Activated CD4-positive, alpha-beta T cell treated with anti-CD3 and anti-CD28 coated beads, Interleukin-2, Interleukin-4, amounts not matched to agents 100 ng/mL and 50 ng/mL, durations not matched to agents 16 hours and 8 hours (primary cell): ENCODE measurements around the gene SMOC2.
"Not testable (repeated sequence)": the region's sequence is repeated elsewhere in the genome, so short reads cannot be mapped to it uniquely, and the experiment has no call there.

Experiments
- DNase-seq: peaks from one replicate; pipeline ENCODE4 v3.0.0-alpha.2; 2020; ENCODE audit warnings: low spot score

The SMOC2 gene

GRCh38 chr6:168518867-168519266 is 77.9 kb downstream of the SMOC2 start:
- DNase-seq = no peak

DNA sequence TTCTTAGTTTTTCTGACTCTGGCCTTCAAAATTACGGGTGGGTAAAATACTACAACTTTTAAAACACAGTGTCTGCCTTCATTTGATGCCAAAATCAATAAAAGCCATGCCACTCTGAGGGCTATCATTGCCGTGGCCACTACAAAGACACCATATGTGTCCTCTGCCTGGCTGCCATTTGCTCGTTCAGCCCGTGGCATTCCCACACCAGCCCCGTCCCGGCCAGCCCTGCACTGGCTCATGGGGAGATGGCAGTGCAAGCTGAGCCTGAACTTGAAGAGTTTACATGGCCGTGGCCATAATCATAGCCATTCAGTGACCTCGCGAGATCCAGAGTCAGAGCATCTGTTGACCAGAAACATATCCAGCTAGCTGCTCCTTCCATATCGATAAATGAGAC is 79.2 kb downstream of the SMOC2 start:
- no peak for DNase-seq

DNA sequence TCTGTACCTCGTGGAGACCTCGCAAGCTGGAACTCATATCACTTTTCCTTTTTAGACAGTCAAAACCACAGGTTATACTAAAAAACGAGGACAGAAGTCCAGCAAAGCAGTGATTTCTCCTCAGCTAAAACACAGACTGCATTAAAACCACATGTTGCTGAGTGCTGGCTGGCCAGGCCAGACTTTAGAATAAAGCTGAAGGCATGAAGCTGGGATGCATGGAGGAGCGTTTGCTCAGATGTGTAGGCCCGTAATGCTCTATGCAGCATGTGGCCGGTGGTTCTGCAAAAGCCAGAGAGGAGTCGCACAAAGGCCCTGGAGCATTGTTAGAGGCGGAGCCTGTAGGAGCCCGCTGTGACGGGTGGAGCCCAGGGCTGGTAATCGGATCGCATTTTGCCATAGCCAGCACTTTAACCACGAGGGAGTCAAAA is 83.6 kb downstream of the SMOC2 start:
- no peak for DNase-seq

DNA sequence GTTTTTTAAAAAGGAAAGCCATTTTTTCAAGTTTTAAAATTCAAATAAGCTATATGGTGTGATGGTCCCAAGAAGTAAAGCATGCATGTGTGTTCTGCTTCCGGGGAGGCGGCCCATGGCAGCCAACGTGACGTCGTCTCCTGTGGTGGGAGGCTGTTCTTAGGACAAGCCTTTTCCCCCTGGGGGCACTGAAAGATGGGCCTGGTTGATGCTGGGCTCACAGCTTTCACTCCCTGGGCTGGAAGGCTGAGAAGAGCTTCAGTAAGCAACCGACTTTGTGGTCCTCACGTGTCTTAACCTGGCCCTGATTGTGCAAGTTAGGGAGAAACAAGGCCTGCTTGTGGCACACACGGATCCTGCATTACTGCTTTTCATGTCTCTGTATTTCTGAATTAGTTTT is 84.1 kb downstream of the SMOC2 start:
- no peak for DNase-seq

DNA sequence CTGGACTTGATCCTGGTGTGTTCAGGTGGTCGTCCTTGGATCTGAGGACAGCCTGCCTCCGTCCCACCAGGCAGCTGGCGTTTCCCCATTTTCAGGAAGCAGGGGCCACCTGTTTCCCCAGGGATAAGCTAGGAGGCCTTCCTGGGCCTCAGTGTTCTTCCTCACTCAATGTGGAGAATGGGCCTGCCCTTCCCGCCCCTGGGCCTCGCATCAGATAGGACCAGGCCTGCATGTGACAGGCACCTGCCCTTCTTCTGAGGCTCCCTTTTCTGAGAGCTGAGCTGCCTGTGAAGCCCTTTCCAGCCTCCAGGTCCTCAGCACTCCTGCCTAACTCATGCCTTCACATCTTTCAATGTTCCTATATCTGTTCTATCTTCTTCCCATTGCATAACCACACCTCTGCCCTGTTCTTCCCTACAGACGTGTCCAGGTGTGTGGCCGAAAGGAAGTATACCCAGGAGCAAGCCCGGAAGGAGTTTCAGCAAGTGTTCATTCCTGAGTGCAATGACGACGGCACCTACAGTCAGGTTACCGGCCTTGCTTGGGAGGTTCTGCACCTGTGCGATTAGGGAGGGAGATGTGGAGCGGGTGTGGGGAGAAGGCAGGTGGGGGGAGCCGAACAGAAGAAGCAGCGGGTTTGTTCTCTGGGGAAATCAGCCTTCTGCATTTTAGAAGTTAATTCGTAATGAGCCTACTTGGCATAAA is 85.1 kb downstream of the SMOC2 start:
- DNase-seq = no peak

DNA sequence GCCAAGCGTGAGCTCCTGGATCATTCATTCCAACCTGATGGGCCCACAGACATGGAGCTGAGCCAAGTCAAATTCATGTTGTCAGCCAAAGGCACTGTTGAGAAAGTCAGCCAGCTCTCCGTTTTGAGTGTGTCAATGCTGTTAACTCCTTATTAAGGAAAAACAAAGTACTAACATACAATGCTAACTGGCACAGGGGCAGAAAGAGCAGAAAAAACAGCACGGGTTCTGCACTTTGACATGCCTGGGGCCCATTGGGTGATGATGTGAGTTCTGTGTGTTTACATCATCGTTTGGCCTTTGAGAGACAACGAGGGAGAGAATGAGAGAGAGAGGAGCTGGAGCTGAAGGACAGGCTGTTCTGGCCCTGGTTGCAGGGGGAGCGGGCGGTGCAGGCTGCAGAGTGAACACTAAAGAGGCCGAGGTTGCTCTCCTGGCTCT is 85.9 kb downstream of the SMOC2 start:
- no peak for DNase-seq

- no peak for DNase-seq
These were observed 86.6 kb downstream of the SMOC2 start for GRCh38 chr6:168527451-168528210.

DNA sequence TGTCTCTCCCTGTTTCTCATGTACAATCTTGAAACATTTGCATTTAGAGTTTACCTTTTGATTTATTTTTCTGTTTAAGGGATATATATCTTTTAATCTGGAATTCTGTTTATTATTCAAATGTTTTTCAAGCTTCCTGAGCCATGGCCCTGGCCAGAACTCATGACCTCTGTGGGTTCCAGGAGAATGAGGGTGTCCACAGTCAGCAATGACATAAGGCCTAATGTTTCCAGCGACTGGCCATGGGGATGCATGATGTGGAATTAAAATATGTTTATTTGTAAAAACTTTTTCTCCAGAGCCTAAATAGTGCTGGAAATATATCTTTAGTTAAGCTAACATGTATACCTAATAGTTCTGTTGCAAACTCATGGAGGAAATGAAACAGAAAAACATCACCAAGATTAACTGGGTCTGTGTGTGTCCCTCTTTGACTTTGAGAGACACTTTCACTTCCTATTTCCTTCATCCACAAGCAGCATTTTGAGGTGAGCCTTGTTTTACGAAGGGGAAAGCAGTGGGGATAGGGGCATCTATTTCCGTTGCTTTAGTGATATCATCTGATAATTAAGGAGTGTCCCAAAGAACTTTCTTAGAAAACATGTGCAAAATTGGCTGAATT is 87.6 kb downstream of the SMOC2 start:
- no peak for DNase-seq

DNA sequence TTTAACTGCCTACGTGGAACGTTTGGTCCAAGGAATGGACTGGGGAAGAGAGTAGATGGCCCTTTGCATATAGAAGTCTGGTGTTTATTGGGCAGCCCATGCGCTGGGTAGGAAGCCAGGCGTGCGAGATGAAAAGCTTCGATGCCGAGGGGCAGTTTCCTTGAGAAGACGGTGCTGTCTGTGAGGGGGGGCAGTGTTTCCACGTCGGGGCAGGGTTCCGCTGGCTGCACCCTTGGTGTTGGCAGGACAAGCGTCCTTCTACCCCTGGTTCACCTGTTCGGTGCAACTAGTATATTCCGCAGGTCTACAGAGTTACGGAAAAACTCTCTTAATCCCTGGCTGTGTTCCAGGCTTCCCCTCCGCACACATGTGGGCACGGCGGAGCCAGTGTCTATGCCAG is 88.2 kb downstream of the SMOC2 start:
- no peak for DNase-seq

DNA sequence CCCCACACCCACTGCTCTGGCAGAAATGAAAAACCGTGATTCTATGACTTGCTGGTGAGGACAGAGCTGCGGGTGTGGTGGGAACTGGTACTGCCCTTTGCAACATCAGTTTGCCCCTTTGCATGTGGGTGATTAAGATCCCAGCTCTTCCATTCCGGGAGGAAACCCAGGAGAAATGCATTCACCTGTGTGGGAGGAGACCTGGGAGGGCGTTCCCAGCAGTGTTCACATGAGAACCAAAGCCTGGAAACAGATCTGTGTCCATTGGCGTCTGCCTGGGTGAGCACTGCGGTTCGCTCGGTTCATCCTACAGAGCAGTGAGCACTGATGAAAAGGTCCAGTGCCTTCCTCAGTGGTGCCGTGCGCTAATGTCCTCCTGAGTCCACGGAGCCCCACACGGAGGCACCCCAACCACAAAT is 89.7 kb downstream of the SMOC2 start:
- no peak for DNase-seq

GRCh38 chr6:168532070-168532469 is 91.1 kb downstream of the SMOC2 start:
- no peak for DNase-seq

DNA sequence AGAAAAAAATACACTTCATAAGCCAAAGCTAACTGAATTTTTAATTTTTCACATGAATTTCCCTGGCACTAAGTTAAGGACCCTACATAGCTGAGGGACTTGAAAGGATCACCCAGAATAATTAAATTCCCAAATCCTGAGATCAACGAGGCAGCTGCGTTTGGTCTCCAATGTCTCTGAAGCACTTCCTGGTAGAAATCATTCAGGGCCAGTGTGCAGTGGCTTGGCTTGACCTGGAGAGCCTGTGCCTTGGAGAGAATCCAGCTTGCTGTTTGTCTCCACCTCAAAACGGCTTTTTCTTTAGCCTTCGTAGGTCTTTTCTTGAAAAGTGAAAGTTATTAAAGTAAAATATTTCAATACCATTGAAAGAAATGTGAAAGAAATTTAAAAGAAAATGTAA is 92.4 kb downstream of the SMOC2 start:
- DNase-seq = no peak

GRCh38 chr6:168534265-168534664 is 93.3 kb downstream of the SMOC2 start:
- no peak for DNase-seq

DNA sequence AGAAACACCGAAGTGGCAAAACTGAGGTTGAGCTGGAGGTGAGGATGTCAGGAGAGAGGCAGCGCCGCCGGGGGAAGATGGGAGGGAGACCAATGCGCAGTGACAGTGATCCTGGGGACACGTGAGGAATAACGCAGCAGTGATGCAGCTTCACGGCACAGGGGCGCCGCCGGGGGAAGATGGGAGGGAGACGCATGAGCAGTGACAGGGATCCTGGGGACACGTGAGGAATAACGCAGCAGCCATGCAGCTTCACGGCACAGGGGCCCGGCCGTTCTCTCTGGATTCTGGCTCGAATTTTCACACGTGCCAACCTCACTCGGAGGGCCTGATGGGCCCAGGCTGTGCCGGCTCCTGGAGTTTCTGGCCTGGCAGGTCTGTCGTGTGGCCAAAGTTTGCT is 94.7 kb downstream of the SMOC2 start:
- DNase-seq = no peak

DNA sequence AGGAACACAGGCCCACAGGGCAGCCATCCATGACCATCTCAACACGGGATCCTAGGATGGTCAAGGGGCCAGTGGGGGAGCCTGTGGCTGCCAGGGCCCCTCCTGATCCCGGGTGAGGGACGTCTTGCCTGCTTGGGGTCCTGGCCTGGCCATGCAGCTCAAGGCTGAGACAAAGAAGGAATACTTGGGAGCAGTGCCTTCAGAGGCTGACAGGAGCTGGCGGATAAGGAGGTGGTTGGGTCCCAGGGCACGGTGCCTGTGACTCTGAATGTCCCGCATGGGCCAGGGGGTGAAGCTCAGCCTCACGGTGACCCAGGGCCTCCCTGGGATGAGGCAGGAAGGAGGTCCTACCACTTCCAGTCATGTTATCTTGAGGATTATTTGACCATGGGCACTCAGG is 95.2 kb downstream of the SMOC2 start:
- DNase-seq = no peak

DNA sequence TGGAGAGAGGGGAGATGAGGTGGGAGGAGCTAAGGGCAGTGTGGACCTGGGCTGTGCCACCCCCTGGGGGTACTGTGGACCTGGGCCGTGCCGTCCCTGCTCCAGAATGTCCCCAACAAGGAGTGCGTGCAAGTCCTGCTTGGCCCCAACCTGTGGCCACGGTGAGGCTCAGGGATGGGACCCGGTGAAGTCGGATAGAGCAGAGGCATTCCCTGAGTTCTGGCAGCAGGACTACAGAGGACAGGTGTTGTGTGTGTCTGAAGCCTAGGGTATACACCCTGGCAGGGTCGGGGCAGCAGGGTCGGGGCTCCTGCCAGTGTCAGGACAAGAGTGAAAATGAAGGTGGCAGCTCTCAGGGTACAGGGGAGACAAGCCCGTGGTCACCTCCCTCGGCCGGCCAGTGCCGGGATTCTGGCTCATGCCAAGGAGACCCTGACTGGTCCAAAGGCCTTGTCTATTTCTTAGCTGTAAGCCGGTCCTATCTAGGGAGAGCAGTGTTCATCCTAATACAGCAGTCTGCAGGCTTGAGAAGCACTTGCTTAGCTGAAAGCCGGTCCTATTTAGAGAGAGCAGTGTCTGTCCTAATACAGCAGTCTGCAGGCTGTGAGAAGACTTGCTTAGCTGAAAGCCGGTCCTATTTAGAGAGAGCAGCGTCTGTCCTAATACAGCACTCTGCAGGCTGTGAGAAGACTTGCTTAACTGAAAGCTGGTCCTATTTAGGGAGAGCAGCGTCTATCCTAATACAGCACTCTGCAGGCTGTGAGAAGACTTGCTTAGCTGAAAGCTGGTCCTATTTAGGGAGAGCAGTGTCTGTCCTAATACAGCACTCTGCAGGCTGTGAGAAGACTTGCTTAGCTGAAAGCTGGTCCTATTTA is 95.9 kb downstream of the SMOC2 start:
- no peak for DNase-seq

GRCh38 chr6:168537540-168537884 is 96.5 kb downstream of the SMOC2 start:
- no peak for DNase-seq

- DNase-seq = not testable (repeated sequence)
These were observed 97.4 kb downstream of the SMOC2 start for GRCh38 chr6:168538188-168538891.

GRCh38 chr6:168538892-168539811 is 98.2 kb downstream of the SMOC2 start:
- no peak for DNase-seq

GRCh38 chr6:168540713-168541291 is 99.8 kb downstream of the SMOC2 start:
- no peak for DNase-seq
